NCI-H187 treated with DMSO at 0.1 percent for 48 hours (cell line): ENCODE measurements around the gene ACVR1C.
"Not testable (repeated sequence)": the region's sequence is repeated elsewhere in the genome, so short reads cannot be mapped to it uniquely, and the experiment has no call there.

ENCODE experiments used
- DNase-seq: peaks from one replicate; lab custom pipeline; 2025; lab: John Stamatoyannopoulos, UW

ACVR1C gene

DNA sequence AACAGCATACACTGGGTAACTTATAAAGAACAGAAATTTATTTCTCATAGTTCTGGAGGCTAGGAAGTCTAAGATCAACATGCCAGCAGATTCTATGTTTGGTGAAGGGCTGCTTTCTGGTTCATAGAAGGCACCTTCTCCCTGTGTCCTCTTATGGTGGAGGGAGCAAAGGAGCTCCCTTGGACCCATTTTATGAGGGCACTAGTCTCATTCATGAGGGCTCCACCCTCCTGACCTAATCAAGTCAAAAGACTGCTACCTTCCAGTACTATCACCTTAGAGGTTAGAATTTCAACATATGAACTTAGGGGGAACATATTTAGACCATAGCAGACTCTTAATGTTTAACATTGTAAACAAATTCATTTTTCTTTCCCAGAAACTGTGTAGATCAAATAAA, 54.5 kb downstream of the ACVR1C start:
- no peak for DNase-seq

DNA sequence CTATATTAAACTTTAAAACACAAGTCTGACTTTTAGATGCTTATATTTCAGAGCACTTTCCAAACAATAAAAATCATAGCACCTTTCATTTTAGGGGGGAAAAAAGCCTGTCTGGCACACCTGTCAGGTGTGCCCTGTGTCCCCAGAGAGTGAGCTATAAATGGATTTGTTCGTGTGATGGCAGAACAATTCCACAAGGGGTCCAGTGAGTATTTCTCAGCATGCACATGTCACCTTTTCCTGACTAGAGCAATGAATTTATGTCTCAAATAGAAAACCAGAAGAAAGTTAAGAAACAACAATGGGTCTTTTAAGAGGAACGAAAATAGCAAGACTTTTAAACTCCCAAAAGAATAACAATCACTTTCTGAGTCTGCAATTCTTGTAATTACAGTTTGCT, 55.9 kb downstream of the ACVR1C start:
- DNase-seq = no peak

DNA sequence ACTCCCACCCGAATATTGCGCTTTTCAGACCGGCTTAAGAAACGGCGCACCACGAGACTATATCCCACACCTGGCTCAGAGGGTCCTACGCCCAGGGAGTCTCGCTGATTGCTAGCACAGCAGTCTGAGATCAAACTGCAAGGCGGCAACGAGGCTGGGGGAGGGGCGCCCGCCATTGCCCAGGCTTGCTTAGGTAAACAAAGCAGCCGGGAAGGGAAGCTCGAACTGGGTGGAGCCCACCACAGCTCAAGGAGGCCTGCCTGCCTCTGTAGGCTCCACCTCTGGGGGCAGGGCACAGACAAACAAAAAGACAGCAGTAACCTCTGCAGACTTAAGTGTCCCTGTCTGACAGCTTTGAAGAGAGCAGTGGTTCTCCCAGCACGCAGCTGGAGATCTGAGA, 62.0 kb downstream of the ACVR1C start:
- DNase-seq = not testable (repeated sequence)

DNA sequence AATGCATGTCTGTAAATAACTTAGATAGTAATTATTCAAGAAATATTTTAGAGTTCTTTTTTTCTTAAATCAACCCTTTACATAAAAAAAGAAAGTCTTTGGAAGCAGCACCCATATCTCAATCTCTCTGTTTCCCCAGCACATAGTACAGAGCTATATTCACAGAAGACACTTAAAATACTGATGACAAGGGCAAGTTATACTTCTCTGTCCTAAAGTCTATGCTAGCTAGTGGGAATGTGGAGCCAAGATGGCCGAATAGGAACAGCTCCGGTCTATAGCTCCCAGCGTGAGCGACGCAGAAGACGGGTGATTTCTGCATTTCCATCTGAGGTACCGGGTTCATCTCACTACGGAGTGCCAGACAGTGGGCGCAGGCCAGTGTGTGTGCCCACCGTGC, 62.6 kb downstream of the ACVR1C start:
- DNase-seq = not testable (repeated sequence)

DNA sequence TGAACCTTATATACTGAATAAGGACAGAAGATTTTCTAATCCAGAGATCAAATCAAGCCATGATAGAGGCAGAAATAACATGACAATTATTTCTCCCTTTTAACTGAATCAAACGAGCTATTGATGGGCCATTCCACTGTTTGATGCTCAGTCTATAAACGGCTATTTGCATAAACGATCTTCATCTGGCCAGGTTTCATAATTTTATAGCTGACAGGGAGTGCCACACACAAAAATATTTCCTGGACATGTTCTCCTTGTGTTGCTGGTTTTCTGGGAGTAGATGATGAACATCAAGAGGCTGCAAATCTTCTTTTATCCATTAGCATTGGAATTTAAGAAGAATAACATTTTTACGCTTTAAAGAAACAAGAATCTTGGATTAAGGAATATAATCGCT, 63.1 kb downstream of the ACVR1C start:
- no peak for DNase-seq

DNA sequence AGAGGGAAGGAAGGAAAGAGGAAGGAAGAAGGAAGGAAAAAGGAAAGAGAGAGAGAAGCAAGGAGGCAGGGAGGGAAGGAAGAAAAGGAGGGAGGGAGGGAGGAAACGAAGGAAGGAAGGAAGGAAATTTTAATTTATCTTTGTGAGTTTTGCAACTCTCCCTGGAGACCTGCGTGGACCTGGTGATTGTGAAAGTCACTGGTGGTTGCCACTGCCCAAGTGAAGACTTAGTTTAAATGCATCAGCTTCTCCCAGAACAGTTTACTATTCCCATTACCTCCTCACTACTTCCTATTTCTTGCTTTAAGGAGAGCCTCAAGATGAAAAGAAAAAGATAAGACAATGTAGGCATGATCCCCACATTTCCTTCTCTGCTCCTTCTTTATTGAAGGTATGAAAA, 68.8 kb downstream of the ACVR1C start:
- DNase-seq = no peak

DNA sequence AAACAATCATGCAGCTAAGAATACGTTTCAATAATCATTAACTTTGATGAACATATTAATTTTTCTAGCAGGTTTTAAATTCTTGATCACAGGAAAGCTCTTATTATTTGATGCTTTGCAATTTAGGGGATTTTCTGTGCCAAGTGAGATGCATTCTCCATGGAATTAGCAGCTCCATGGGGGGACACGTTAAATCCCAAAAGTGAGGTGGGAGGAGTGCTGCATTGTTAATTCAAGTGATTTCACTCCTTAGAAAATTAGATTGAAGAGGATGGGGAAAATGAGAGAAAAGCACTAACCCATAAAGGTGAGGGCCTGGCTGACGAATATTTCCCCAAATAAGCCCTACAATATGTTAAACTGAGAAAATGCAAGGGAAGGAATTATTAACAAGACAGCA, 69.2 kb downstream of the ACVR1C start:
- no peak for DNase-seq

DNA sequence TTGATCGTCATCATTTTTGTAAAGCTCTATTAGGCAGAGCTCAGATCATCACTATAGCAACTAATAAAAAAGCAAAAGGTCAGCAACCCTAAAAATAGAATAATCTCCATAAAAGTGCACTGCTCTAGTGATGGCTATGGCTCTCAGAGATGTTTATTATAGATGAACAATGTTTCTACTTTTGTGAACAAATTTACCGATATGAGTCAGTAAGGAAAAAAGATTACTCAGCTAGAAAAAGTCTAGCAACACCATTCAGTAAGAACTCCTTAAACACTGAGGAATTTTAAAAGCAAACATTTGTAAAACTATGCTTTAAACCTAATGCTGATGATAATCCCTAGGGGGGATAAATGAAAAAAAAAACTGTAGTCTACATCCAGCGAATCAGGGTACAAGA, 69.6 kb downstream of the ACVR1C start:
- no peak for DNase-seq

DNA sequence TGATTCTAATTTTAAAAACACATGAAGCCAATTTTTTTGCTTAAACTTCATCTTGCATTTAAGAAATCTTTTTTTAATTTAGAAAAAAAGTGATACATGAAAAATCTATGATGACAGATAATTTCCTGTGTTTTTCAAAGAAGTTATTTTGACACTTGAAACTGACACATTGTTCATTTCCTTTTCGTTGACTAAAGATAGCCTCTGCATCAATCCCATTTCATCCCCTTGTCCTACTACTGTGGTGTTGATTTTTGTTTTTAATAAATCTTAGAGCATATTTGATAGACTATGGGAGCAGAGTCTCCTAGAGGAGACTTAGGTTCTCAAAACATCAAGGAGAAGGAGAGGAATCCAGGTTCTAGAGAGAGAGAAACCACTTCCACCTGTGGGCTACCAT, 70.9 kb downstream of the ACVR1C start:
- DNase-seq = no peak

DNA sequence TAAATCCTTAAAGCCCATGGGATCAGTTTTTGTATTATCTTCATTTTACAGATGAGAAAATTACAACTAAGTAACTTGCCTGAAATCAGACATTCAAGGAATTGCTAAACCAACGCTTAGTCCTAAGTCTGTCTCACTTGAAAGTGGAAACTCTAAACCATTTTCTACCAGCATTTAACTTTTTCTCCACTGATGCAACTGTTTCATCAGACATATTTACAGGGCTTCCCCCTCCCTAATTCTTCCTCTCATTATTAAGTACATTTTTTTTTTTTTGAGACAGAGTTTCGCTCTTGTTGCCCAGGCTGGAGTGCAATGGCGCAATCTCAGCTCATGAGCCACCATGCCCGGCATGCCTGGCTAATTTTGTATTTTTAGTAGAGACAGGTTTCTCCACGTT, 88.6 kb downstream of the ACVR1C start:
- DNase-seq = no peak

DNA sequence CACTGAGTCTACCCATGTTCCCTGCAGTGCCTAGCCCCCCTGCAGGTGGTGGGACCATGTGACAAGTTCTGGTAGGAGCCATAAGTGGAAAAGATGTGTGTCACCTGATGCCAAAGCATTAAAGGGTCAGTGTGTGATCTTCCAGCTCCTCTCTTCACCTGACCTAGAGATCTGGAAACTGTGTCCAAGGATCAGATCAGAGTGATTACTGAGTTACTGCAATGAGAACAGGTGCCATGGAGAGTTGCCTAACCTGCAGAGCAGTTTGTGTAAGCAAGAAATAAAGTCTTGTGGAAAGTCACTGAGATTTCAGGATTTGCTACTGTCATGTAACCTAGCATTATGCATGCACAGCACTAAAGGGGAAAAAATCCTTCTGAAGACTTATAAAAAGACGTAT, 90.6 kb downstream of the ACVR1C start:
- DNase-seq = no peak

DNA sequence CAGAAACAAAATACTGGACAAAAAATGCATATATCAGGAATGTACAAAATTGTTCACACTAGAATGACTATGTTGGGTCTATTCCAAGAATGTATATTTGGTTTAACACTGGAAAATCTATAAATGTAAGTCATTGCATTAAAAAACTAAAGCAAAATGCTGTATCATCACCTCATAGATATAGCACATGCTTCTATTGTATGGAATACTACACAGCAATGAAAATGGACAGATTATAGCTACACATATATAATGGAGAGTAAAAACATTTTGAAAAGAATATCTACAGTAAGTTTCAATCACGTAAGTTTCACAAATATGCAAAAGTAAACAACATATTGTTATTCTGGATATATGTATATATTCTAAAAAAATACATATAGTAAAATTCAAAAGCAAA, 91.8 kb downstream of the ACVR1C start:
- DNase-seq = no peak

DNA sequence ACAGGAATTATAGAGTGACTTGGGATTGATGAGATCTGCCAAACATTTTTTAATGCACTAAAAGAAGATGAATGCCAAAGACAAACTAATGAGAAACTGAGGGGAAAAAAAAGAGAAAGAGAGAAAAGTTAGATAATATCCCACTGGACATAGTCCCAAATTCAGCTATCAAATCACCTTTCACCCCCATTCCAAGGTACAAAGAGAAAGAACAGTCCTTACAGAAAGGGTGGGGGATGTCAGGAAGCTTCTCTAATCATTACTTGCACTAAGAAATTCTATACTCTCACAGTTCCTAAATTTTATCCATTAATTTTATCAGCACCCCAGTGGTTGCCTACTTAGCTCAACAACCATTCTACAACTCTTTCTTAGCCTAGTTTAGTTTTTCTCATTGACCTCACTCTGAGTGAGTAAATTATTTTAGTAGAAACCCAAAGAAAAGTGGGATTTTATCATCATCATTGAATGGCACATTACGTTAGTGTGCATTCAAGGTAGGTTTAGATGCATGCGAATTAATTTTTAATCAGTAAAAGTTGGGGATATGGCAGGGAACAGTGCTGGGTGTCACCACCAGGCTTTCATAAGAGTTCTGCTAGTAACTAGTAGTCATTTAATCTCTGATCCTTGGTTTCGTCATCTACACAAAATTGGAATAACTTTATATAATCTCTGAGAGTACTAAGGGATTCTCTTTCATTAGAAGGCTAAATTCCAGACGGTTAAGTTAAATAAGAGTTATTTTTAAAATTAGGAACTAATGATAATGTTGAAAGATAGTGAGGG, 99.5 kb downstream of the ACVR1C start:
- DNase-seq = no peak

DNA sequence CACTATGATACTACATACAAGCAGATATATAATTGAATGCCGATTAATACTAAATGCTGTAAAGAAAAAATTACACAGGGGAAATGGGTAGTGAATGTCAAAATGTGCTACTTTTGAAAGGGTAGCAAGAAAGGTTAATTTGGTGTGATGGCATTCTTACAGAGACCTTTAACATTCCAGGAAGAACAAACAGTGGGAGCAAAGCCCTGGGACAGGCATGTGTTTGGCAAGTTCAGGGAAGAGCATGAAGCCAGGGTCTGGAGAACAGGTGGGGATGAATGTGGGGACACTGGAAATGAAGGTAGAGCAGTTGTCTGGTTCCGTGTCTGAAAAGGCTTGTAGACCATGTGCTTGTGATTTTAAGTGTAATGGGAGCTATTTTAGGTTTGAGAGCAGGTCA, 102.6 kb downstream of the ACVR1C start:
- DNase-seq = no peak

DNA sequence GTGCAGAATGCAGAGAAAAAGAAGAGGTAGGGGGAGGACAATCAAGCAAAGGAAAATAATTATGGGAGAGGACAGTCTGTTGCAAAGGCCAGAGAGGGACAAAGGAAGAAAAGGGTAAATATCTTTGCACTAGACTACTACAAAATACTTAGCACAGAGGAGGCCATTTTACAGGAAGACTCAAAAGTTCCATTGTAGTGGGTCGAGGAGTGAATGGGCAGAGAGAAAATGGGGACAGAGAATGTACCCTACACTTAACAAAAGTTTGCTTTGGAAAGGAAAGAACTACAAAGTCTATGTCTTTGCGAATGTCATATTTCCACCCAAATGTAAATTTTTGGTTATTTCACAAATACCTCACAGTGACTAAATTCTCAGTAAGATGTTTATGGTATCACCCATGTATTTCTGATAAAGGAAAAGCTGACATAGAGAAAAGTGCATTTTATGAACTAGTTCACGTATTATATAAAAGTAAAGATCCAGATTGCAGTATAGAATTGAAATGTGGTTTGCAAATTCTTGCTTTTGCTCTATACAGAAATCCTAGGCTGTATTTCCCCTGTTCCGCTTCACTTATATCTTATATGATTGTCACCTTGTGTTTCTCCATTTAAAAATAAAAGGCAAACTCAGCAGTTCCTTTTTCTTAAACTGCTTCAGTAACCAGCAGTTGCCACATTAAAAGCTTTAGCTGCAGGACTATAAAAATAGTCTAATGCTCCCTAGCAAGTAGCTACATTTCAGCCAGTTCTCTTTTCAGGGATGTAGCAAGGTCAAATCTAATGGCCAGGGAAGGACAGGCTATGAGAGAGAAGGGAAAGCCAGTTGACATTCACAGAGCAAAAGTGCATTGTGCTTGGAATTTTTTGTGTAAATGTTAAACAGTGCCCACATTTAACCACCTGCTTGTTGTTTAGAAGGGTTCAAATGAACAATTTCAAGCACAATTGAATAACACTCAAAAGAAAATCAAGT, 105.1 kb downstream of the ACVR1C start:
- no peak for DNase-seq

DNA sequence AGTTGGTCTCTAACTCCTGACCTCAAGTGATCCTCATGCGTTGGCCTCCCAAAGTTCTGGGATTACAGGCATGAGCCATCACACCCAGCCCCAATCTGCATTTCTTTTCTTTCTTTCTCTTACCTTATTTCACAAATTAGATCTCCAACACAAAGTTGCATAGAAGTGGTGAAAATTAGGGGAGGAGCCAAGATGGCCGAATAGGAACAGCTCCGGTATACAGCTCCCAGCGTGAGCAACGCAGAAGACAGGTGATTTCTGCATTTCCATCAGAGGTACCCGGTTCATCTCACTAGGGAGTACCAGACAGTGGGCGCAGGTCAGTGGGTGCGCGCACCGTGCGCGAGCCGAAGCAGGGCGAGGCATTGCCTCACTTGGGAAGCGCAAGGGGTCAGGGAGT, 113.7 kb downstream of the ACVR1C start:
- not testable (repeated sequence) for DNase-seq

DNA sequence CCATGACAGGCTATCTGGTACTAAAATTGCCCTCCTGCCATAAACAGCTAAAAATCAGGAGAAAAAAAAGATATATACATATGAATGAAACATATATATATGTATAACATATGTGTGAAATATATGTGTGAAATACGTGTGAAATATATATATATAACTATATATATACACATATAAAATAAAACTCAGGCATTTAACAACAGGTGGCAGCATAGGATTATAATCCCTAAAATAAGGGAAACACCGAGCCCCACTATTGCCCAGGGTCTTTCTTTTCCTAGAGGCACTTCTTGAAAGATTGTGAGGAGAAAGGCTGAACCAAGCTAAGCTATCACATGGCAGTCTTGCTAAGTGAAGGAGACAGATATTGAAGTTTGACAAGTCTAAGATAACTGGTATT, 118.9 kb downstream of the ACVR1C start:
- no peak for DNase-seq

DNA sequence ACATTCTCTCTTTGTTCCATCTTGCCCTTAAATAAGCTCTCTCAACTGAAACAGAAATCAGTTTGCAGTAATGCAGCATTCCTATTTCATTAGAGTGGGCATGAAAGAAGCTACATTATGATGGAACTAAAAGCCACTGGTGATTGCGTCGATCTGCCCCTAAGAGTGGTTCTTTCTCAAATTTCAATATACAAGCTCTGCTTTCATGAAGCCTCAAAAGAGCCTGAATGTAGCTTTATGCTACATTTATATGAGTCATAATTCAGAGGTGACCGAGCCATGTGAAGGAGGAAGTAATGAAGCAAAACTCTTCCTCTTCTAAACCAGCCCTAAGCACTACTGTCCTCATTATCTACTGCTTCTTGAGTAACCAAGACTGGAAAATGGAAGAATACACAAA, 120.0 kb downstream of the ACVR1C start:
- no peak for DNase-seq

DNA sequence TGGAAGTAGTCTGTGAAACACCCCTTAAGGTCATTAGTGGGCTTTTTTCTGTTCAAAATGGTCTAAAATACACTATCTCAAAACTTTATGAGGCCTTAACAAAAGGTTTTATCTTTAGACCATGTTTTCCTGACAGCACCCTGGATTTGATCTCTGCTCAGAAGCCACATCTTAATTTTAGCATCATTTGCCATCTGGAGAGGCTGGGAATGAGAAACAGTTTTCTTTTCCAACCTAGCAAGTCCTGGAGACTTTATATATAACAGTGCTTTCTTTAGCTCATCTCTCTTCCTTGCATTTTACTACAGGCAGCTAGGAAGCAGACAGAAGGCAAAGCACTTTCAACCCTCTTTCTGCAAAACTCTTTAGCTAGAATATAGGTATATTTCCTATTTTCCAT, 122.1 kb downstream of the ACVR1C start:
- DNase-seq = no peak

DNA sequence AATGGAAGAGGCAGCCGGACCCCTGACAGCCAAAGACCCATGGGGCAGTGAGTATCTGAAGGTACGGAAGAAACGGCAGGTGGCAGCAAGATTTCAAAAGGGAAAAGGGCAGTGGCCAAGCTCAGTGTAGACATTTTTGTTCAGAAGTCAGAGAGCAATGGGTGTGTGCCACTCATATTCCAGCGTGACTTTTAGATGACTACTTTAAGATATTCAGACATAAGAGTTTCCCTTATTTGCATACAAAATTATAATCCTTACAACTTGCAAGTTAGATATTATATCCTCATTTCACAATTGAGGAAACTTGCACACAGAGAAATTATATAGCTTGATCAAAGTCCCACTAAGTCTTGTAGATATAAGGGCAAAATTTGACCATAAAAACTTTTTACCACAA, 124.0 kb downstream of the ACVR1C start:
- DNase-seq = no peak

DNA sequence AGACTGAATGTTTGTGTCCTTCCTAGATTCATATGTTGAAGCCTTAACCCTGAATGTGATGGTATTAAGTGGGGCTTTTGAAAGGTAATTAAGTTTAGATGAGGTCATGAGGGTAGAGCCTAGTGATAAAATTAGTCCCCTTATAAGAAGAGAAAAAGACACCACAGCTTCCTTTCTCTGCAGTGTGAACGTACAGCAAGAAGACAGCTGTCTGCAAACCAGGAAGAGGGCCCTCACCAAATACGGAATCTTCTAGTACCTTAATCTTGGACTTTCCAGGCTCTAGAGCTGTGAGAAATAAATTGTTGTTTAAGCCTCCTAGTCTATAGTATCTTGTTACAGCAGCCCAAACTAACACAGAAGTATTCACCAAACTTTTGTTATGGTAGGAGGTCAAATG, 127.6 kb downstream of the ACVR1C start:
- no peak for DNase-seq

DNA sequence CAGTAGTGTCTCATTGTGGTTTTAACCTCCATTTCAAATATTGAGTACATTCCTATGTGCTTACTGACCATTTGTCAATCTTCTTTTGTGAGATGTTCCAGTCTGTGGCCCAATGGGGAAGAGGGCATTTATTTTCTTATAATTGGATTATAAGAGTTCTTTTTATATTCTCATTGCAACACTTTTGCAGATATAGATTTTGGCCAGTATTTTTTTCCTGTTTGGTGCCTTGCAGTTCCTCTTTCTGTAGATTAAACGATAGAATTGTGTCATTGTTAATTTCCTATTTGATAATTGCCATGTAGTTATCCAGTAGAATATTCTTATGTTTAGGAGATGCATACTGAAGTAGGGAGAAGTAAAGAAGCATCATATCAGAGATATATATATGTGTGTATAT, 128.3 kb downstream of the ACVR1C start:
- no peak for DNase-seq

DNA sequence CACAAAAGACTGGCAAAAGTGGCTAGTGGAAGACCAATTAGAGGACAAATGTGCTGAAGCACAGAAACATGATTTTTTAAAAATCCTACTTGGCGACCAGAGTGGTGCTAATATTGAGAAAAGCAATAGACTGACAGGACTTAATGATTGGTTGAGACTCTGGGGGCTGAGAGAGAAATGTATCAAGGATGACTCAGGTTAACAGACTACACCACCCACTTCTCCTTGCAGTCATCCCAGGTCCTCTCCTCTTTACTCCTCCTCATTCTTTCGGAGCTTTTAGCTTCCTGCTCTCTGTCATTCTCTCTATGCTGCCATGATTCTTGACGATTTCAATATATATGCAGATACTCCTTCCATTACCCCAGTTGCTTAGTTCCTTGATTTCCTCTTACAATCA, 130.2 kb downstream of the ACVR1C start:
- no peak for DNase-seq
